Liver (tissue), 9 donors: ENCODE results near the gene KCNIP1. TPM values are rescaled to one million over a fixed set of nuclear protein-coding genes. Genes with fewer than 3 reads are reported as not detected.

Experiments
- DNase-seq: peaks from one replicate; pipeline ENCODE4 v3.0.0-alpha.2; 2017; ENCODE audit warnings: low spot score
- H3K27ac ChIP-seq, 2 donors: one replicate each; pipeline ENCODE4 v1.7.0; 2013; ENCODE audit warnings: inconsistent platforms in 2 of 2, low read length in 2 of 2, control low read depth in 1 of 2, low read depth in 1 of 2, mild to moderate bottlenecking in 1 of 2
- H3K27me3 ChIP-seq, 4 donors: one replicate each; pipeline versions ENCODE4 v1.6.1 to v1.7.0; 2013; ENCODE audit warnings: low read length in 3 of 4, inconsistent platforms in 1 of 4, mild to moderate bottlenecking in 1 of 4, moderate library complexity in 1 of 4; ENCODE audit not compliant: control insufficient read depth in 4 of 4, insufficient read depth in 4 of 4
- H3K36me3 ChIP-seq, 4 donors: one replicate each; pipeline versions ENCODE4 v1.6.1 to v1.7.0; 2013; ENCODE audit warnings: low read length in 3 of 4, mild to moderate bottlenecking in 3 of 4, low read depth in 1 of 4, moderate library complexity in 1 of 4; ENCODE audit not compliant: control insufficient read depth in 4 of 4, insufficient read depth in 3 of 4
- H3K4me1 ChIP-seq, 4 donors: one replicate each; pipeline versions ENCODE4 v1.6.1 to v1.7.0; 2013; ENCODE audit warnings: low read length in 3 of 4, mild to moderate bottlenecking in 3 of 4, moderate library complexity in 1 of 4; ENCODE audit not compliant: control insufficient read depth in 4 of 4, insufficient read depth in 4 of 4
- H3K4me3 ChIP-seq, 3 donors: one replicate each; pipeline versions ENCODE4 v1.6.1 to v1.7.0; 2013; ENCODE audit warnings: low read length in 3 of 3, control low read depth in 1 of 3, low read depth in 1 of 3, mild to moderate bottlenecking in 1 of 3
- H3K9ac ChIP-seq, 2 donors: one replicate each; pipeline ENCODE4 v1.7.0; 2013; ENCODE audit warnings: low read length in 2 of 2, mild to moderate bottlenecking in 2 of 2, moderate library complexity in 2 of 2, control low read depth in 1 of 2, low read depth in 1 of 2
- H3K9me3 ChIP-seq, 4 donors: one replicate each; pipeline versions ENCODE4 v1.6.1 to v1.7.0; 2013; ENCODE audit warnings: low read length in 3 of 4; ENCODE audit not compliant: control insufficient read depth in 4 of 4
- EGR1 ChIP-seq, 2 donors: IDR thresholded peaks; 2 replicates each; pipeline ENCODE4 v1.6.1; 2016 to 2018; ENCODE audit warnings: antibody characterized with exemption in 2 of 2, low read depth in 2 of 2
- FOXA1 ChIP-seq: IDR thresholded peaks from 2 replicates; pipeline ENCODE4 v1.6.1; 2016; ENCODE audit warnings: antibody characterized with exemption
- FOXA2 ChIP-seq: IDR thresholded peaks from 2 replicates; pipeline ENCODE4 v1.6.1; 2016; ENCODE audit warnings: antibody characterized with exemption
- GABPA ChIP-seq, 2 donors: IDR thresholded peaks in 1 of 2; conservative IDR thresholded peaks in 1 of 2; 2 replicates each; pipeline ENCODE4 v1.6.1; 2016; ENCODE audit warnings: antibody characterized with exemption in 2 of 2, mild to moderate bottlenecking in 1 of 2, moderate library complexity in 1 of 2
- HNF4A ChIP-seq, 2 donors: conservative IDR thresholded peaks; 2 replicates each; pipeline ENCODE4 v1.6.1; 2016; ENCODE audit warnings: antibody characterized with exemption in 2 of 2, mild to moderate bottlenecking in 2 of 2
- HNF4G ChIP-seq: IDR thresholded peaks from 2 replicates; pipeline ENCODE4 v1.6.1; 2016; ENCODE audit warnings: antibody characterized with exemption
- JUND ChIP-seq, 2 donors: IDR thresholded peaks; 2 replicates each; pipeline ENCODE4 v1.6.1; 2016; ENCODE audit warnings: antibody characterized with exemption in 2 of 2
- NR2F2 ChIP-seq: IDR thresholded peaks from 2 replicates; pipeline ENCODE4 v1.6.1; 2016; ENCODE audit warnings: antibody characterized with exemption
- RAD21 ChIP-seq, 2 donors: IDR thresholded peaks; 2 replicates each; pipeline ENCODE4 v1.6.1; 2016; ENCODE audit warnings: antibody characterized with exemption in 2 of 2, mild to moderate bottlenecking in 2 of 2
- RXRA ChIP-seq, 2 donors: IDR thresholded peaks; 2 replicates each; pipeline ENCODE4 v1.6.1; 2017 to 2018; ENCODE audit warnings: antibody characterized with exemption in 2 of 2, mild to moderate bottlenecking in 1 of 2
- SP1 ChIP-seq: IDR thresholded peaks from 2 replicates; pipeline ENCODE4 v1.6.1; 2018; ENCODE audit warnings: antibody characterized with exemption, mild to moderate bottlenecking
- TAF1 ChIP-seq: conservative IDR thresholded peaks from 2 replicates; pipeline ENCODE4 v1.6.1; 2016; ENCODE audit warnings: antibody characterized with exemption, mild to moderate bottlenecking
- YY1 ChIP-seq: IDR thresholded peaks from 2 replicates; pipeline ENCODE4 v1.6.1; 2016; ENCODE audit warnings: antibody characterized with exemption, mild to moderate bottlenecking
- WGBS: extraction: QIAGEN DNeasy Blood & Tissue Kit; methylation state at CpG from one replicate; pipeline ENCODE4 v1.1.7; 2013; 5-methylcytosine and 5-hydroxymethylcytosine counted together
- polyA plus RNA-seq, 2 donors: library from polyadenylated mRNA; stranded (reverse) in 1 of 2; unstranded in 1 of 2; fragments of 200-250 nt in 1 of 2; fragments of >200 nt in 1 of 2; fragmentation: Nextera tagmentation in 1 of 2; extraction: Ambion mirVana in 1 of 2; gene quantifications; one replicate each; pipeline versions ENCODE4 v1.2.1 to v1.2.3, GENCODE V29; 2013 to 2015
- total RNA-seq, 2 donors: library from RNA; depleted of rRNA; stranded (reverse); fragments of >200 nt; gene quantifications; one replicate each; pipeline ENCODE4 v1.2.3, GENCODE V29; 2014
- TF ChIP-seq, protein P1 (sequence below): IDR thresholded peaks from 2 replicates; pipeline ENCODE4 v1.6.1; 2016; ENCODE audit warnings: antibody characterized with exemption
- TF ChIP-seq, protein P2 (sequence below): fragments of 150-350 bp; IDR thresholded peaks from 2 replicates; pipeline ENCODE4 v1.5.1; 2017; ENCODE audit warnings: improper control_type of control experiment, low read depth, low read length; ENCODE audit not compliant: missing input control
- TF ChIP-seq, protein P3 (sequence below): IDR thresholded peaks from 2 replicates; pipeline ENCODE4 v1.6.1; 2016; ENCODE audit warnings: antibody characterized with exemption, mild to moderate bottlenecking
- TF ChIP-seq, protein P4 (sequence below): IDR thresholded peaks from 2 replicates; pipeline ENCODE4 v1.6.1; 2016; ENCODE audit warnings: antibody characterized with exemption
- TF ChIP-seq, protein P5 (sequence below): IDR thresholded peaks from 2 replicates; pipeline ENCODE4 v1.6.1; 2016; ENCODE audit warnings: antibody characterized with exemption
- donor health status: healthy.
- donor health status: healthy.
- donor health status: healthy.
- donor health status: healthy.
- donor health status: healthy.

Gene KCNIP1
- total and polyA plus RNA-seq, 4 donors: 0.08 to 0.23 TPM; not detected in 2

DNA sequence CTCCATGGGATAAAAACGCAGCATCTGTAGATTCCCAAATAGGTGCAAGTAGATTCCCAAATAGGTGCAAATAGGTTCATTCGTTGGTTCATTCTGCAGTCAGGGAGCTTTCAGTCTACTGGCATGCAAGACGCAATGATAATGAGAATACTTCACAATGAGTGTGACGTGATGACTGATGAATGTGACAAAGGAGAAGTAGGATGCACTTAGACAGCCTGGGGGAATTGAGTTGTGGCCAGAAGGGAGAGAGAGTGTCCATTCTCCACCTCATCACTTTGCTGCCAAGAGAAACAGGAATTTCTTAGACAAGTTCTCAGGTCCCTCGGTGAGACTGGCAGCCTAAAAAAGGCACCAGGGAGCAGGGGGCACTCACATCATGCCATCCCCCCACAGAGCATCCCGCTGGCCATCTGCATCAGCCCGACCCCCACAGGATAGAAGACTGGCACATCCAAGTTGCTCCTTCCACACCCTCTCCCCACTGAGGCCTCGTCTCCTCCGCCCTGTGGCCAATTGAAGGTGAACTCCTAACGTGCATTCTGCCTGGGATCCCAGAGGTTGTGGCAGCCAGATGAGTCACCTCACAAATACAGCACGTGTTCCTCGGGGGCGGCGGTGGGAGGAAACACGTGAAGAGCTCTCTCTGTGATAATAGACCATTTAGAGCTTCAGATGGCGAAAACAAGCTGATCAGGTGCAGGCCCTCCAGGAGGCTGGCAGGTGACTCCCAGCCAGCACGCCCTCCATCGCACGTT, 19.9 kb upstream of the KCNIP1 start:
- H3K9me3 ChIP-seq: no peaks in the 10 kb centered on the region

DNA sequence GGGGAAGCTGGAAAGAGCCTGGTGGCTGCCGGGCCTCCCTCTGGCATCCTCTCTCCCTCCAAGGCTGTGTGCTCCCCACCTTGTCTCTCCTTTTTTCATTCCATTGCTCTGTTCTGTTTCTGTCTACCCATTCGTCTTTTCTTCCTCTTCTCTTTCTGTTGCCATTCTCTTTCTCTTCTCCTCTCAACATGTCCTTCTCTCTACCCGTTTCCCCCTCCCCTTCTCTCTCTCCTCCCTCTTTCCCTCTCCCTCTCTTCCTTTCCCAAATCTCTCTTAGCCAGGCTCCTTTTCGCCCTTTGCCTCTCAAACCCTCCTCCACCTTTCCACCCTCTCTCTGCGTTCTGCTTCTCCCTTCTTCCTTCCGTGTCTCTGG, 19.4 kb upstream of the KCNIP1 start:
- Histone ChIP-seq H3K36me3 (no peaks in the 10 kb centered on the region), H3K4me1 (no peaks in the 10 kb centered on the region), H3K9ac (no peak overlapping the region), H3K4me3 (no peak overlapping the region), H3K27ac (no peak overlapping the region), H3K27me3 (peaks cover 0 to 4% (median 0%) of the 10 kb centered on the region in 4 donors), H3K9me3 (no peaks in the 10 kb centered on the region)
- DNase-seq: no peak
- WGBS: 74% methylated on average over 6 of the region's 6 CpGs
- TF ChIP-seq HNF4A (conservative IDR thresholded peaks at IDR 0.05) (no peak), GABPA (IDR thresholded peaks at IDR 0.05 in 1 of 2, conservative IDR thresholded peaks at IDR 0.05 in 1 of 2) (no peak), RAD21 (IDR thresholded peaks at IDR 0.05) (no peak), EGR1 (IDR thresholded peaks at IDR 0.05; ENCODE audit: low read depth in 2 of 2) (no peak), TAF1 (no peak), FOXA2 (no peak), HNF4G (no peak), YY1 (no peak), FOXA1 (no peak), SP1 (no peak)
- TF ChIP-seq, protein P1, sequence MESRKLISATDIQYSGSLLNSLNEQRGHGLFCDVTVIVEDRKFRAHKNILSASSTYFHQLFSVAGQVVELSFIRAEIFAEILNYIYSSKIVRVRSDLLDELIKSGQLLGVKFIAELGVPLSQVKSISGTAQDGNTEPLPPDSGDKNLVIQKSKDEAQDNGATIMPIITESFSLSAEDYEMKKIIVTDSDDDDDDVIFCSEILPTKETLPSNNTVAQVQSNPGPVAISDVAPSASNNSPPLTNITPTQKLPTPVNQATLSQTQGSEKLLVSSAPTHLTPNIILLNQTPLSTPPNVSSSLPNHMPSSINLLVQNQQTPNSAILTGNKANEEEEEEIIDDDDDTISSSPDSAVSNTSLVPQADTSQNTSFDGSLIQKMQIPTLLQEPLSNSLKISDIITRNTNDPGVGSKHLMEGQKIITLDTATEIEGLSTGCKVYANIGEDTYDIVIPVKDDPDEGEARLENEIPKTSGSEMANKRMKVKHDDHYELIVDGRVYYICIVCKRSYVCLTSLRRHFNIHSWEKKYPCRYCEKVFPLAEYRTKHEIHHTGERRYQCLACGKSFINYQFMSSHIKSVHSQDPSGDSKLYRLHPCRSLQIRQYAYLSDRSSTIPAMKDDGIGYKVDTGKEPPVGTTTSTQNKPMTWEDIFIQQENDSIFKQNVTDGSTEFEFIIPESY: no peak
- TF ChIP-seq, protein P2, sequence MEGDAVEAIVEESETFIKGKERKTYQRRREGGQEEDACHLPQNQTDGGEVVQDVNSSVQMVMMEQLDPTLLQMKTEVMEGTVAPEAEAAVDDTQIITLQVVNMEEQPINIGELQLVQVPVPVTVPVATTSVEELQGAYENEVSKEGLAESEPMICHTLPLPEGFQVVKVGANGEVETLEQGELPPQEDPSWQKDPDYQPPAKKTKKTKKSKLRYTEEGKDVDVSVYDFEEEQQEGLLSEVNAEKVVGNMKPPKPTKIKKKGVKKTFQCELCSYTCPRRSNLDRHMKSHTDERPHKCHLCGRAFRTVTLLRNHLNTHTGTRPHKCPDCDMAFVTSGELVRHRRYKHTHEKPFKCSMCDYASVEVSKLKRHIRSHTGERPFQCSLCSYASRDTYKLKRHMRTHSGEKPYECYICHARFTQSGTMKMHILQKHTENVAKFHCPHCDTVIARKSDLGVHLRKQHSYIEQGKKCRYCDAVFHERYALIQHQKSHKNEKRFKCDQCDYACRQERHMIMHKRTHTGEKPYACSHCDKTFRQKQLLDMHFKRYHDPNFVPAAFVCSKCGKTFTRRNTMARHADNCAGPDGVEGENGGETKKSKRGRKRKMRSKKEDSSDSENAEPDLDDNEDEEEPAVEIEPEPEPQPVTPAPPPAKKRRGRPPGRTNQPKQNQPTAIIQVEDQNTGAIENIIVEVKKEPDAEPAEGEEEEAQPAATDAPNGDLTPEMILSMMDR: no peak
- TF ChIP-seq, protein P3, sequence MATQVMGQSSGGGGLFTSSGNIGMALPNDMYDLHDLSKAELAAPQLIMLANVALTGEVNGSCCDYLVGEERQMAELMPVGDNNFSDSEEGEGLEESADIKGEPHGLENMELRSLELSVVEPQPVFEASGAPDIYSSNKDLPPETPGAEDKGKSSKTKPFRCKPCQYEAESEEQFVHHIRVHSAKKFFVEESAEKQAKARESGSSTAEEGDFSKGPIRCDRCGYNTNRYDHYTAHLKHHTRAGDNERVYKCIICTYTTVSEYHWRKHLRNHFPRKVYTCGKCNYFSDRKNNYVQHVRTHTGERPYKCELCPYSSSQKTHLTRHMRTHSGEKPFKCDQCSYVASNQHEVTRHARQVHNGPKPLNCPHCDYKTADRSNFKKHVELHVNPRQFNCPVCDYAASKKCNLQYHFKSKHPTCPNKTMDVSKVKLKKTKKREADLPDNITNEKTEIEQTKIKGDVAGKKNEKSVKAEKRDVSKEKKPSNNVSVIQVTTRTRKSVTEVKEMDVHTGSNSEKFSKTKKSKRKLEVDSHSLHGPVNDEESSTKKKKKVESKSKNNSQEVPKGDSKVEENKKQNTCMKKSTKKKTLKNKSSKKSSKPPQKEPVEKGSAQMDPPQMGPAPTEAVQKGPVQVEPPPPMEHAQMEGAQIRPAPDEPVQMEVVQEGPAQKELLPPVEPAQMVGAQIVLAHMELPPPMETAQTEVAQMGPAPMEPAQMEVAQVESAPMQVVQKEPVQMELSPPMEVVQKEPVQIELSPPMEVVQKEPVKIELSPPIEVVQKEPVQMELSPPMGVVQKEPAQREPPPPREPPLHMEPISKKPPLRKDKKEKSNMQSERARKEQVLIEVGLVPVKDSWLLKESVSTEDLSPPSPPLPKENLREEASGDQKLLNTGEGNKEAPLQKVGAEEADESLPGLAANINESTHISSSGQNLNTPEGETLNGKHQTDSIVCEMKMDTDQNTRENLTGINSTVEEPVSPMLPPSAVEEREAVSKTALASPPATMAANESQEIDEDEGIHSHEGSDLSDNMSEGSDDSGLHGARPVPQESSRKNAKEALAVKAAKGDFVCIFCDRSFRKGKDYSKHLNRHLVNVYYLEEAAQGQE: no peak
- TF ChIP-seq, protein P4, sequence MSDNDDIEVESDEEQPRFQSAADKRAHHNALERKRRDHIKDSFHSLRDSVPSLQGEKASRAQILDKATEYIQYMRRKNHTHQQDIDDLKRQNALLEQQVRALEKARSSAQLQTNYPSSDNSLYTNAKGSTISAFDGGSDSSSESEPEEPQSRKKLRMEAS: no peak
- TF ChIP-seq, protein P5, sequence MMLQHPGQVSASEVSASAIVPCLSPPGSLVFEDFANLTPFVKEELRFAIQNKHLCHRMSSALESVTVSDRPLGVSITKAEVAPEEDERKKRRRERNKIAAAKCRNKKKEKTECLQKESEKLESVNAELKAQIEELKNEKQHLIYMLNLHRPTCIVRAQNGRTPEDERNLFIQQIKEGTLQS: no peak

More for the DNA sequence above, 19.9 kb upstream of the KCNIP1 start:
- WGBS: 71% methylated on average over 19 of the region's 19 CpGs
- H3K27me3 ChIP-seq: peaks cover 0 to 4% (median 0%) of the 10 kb centered on the region in 4 donors
- TF ChIP-seq JUND (IDR thresholded peaks at IDR 0.05): no peak
- no peak for TF ChIP-seq TAF1
- no peak for TF ChIP-seq EGR1 (IDR thresholded peaks at IDR 0.05; ENCODE audit: low read depth in 2 of 2)
- TF ChIP-seq, protein P3: no peak
- no peak for TF ChIP-seq HNF4G
- no peak for TF ChIP-seq GABPA (IDR thresholded peaks at IDR 0.05 in 1 of 2, conservative IDR thresholded peaks at IDR 0.05 in 1 of 2)
- TF ChIP-seq SP1: no peak
- no peak for TF ChIP-seq FOXA1
- no peak for TF ChIP-seq NR2F2
- TF ChIP-seq, protein P4: no peak
- TF ChIP-seq RXRA (IDR thresholded peaks at IDR 0.05): no peak
- DNase-seq: no peak
- H3K36me3 ChIP-seq: no peaks in the 10 kb centered on the region
- H3K27ac ChIP-seq: no peak overlapping the region
- no peaks in the 10 kb centered on the region for H3K4me1 ChIP-seq
- no peak overlapping the region for H3K9ac ChIP-seq
- H3K4me3 ChIP-seq: no peak overlapping the region
